C4-2B (cell line): ENCODE data around the gene UGT2B7.
A peak's percentile ranks its signal among the peaks of the same experiment; 100 is the strongest.

ENCODE experiments used
- H3K27ac ChIP-seq: fragments of 450-650 bp; 2 replicates; pipeline ENCODE4 v1.5.1; 2017
- ZFX ChIP-seq: fragments of 450-650 bp; IDR thresholded peaks from 2 replicates; pipeline ENCODE4 v1.6.1; 2017
- TF ChIP-seq, protein P1 (sequence below): fragments of 450-650 bp; conservative IDR thresholded peaks from 2 replicates; pipeline ENCODE4 v1.5.1; 2017; ENCODE audit warnings: mild to moderate bottlenecking

UGT2B7 gene

DNA sequence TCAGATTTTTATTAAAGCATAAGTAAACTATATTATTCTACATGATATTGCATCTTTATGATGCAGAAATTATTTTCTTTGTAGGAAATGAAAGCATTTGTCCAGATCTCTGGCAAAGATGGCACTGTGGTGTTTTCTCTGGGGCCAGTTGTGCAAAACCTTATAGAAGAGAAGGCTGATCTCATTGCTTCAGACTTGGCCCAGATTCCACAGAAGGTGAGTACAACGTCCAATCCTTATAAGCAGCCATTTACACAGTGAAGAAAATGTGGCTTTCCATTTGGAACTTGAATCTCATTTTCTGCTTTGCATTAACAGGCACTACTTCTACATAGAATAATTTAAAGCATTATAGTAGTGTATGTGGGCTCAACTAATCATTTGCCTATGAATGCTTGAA is 6.9 kb upstream of the UGT2B7 start:
- H3K27ac ChIP-seq = no peak overlapping the region
- TF ChIP-seq, protein P1, sequence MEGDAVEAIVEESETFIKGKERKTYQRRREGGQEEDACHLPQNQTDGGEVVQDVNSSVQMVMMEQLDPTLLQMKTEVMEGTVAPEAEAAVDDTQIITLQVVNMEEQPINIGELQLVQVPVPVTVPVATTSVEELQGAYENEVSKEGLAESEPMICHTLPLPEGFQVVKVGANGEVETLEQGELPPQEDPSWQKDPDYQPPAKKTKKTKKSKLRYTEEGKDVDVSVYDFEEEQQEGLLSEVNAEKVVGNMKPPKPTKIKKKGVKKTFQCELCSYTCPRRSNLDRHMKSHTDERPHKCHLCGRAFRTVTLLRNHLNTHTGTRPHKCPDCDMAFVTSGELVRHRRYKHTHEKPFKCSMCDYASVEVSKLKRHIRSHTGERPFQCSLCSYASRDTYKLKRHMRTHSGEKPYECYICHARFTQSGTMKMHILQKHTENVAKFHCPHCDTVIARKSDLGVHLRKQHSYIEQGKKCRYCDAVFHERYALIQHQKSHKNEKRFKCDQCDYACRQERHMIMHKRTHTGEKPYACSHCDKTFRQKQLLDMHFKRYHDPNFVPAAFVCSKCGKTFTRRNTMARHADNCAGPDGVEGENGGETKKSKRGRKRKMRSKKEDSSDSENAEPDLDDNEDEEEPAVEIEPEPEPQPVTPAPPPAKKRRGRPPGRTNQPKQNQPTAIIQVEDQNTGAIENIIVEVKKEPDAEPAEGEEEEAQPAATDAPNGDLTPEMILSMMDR = no peak
- TF ChIP-seq ZFX = no peak

DNA sequence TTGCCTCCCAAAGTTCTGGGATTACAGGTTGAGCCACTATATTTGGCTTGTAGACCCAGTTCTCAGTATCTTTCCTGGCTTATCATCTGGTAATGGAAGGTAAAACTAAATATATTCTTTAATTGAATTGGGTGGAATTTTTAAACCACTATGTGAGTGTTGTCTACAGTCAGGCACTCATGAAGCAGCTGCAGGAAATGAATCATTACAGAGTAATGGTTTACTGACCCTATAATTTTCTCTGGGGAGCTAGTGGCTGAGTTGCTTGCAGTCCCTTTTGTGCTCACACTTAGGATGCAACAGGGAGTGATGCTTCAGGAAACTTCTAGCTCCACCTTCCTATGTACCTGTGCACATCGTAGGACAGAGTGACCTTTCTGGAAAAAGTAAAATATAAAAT is 4.1 kb upstream of the UGT2B7 start:
- H3K27ac ChIP-seq = no peak overlapping the region
- TF ChIP-seq ZFX = no peak
- TF ChIP-seq, protein P1 = no peak

DNA sequence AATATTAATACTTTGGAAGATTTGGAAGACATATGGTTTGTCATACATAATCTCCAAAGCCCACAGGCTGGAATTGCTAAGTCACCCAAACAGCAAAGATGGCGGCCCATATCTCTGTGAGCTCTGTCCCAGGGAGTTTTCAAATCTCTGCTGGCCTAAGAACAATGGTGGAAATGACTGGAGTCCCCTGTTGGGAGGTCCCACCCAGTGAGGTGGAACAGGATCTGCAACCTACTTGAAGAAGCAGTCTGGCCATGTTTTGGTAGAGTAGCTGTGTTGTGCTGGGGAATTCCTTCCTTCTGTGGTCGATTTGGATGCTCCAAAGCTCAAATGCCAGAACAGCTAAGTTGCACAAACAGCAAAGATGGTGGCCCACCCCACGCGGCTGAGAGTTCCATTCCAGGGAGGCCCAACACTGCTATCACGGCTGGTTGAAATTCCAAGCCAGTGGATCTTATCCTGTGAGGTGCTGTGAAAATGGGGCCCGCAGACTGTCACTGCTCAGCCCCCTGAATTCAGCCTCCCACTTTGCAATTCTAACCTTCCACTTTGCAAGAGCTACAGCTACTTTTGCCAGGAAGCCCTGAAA is 3.2 kb upstream of the UGT2B7 start:
- TF ChIP-seq ZFX = no peak
- TF ChIP-seq, protein P1 = no peak
- peak overlapping the region; percentile 1; the same call in 1 of the 2 replicates for H3K27ac ChIP-seq

DNA sequence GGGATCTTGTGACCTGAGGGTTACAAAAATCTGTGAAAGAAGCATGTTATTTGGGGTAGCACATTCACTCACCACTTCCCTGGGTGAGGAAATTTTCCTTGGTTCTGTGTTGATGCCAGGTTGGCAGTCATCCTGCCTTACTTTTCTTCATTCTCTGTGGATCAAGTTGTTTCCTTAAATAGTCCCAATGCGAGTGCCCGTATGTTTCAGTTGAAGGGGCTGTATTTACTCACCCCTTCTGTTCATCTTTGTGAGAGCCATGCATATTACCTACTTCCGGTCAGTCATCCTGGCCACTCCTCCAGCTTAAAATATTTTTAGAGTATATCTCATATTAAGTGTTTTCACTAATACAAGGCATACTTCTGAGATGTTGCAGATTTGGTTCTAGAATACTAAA is 2.6 kb upstream of the UGT2B7 start:
- peak overlapping the region; percentile 1; the same call in 1 of the 2 replicates for H3K27ac ChIP-seq
- no peak for TF ChIP-seq ZFX
- TF ChIP-seq, protein P1 = no peak

DNA sequence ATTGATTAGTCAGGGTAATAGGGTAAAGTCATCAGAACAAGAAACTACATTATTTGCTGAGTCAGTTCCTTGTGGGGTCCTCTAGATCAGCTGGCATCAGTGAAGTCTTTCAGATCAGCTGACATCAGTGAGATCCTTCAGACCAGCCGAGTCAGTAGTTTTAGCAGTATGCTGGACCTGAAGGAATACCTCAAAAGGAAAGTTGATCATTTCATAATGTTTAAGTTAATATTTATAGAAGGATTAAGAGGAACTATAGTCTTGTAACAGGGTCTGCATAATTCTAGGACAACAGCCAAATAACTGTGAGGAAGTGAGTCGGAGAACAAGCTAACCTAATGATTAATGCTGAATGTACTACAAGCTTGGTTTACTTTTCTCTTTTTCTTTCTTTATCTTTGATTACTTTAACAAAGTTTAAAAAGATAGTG is 958 bp upstream of the UGT2B7 start:
- TF ChIP-seq ZFX = no peak
- TF ChIP-seq, protein P1 = no peak
- H3K27ac ChIP-seq = no peak overlapping the region; the same call in 1 of the 2 replicates

DNA sequence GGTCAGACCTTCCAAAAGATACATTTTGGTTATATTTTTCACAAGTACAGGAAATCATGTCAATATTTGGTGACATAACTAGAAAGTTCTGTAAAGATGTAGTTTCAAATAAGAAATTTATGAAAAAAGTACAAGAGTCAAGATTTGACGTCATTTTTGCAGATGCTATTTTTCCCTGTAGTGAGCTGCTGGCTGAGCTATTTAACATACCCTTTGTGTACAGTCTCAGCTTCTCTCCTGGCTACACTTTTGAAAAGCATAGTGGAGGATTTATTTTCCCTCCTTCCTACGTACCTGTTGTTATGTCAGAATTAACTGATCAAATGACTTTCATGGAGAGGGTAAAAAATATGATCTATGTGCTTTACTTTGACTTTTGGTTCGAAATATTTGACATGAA is 536 bp downstream of the UGT2B7 start:
- no peak overlapping the region for H3K27ac ChIP-seq
- TF ChIP-seq, protein P1 = no peak
- no peak for TF ChIP-seq ZFX

DNA sequence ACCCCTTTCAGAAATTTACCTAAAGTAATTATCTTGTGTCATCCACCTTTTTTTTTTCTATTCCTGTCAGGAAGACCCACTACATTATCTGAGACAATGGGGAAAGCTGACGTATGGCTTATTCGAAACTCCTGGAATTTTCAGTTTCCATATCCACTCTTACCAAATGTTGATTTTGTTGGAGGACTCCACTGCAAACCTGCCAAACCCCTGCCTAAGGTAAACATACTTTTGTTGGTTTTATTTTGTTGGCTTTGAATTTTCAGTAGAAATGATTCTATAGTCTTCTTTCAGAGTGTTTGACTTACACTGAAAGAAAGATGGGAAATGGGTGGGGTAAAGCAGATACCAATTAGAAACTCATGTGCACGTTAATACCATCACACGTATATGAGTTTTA is 2.2 kb downstream of the UGT2B7 start:
- H3K27ac ChIP-seq = no peak overlapping the region
- TF ChIP-seq, protein P1 = no peak
- no peak for TF ChIP-seq ZFX
